Upper lobe of left lung (tissue), 6 donors: ENCODE measurements around the gene KRT13. TPM values are rescaled to one million over a fixed set of nuclear protein-coding genes. Genes with fewer than 3 reads are reported as not detected.

Source experiments
- ATAC-seq, 2 donors: fragments of 200-7000 bp; cut with Tn5 transposase; one replicate each; pipeline ENCODE4 v1.9.1; 2022; ENCODE audit warnings: mild to moderate bottlenecking in 2 of 2, moderate library complexity in 2 of 2; ENCODE audit not compliant: low FRiP score in 2 of 2
- DNase-seq, 2 donors: peaks; one replicate each; pipeline ENCODE4 v3.0.0-alpha.2; 2019 to 2020
- H3K27ac ChIP-seq, 4 donors: fragments of 200-600 bp; sonication (generic); one replicate each; pipeline ENCODE4 v1.5.1; 2016 to 2019
- H3K27me3 ChIP-seq, 4 donors: fragments of 200-600 bp; sonication (generic); one replicate each; pipeline ENCODE4 v1.5.1; 2017 to 2019
- H3K36me3 ChIP-seq, 4 donors: fragments of 200-600 bp; sonication (generic); one replicate each; pipeline ENCODE4 v1.5.1; 2016 to 2019
- H3K4me1 ChIP-seq, 4 donors: fragments of 200-600 bp; sonication (generic); one replicate each; pipeline ENCODE4 v1.5.1; 2018 to 2019
- H3K4me3 ChIP-seq, 4 donors: fragments of 200-600 bp; sonication (generic); one replicate each; pipeline ENCODE4 v1.5.1; 2017 to 2019; ENCODE audit warnings: mild to moderate bottlenecking in 2 of 4, moderate library complexity in 1 of 4
- H3K9me3 ChIP-seq, 4 donors: fragments of 200-600 bp; sonication (generic); one replicate each; pipeline ENCODE4 v1.5.1; 2018 to 2019
- EP300 ChIP-seq, 4 donors: sonication (generic); formaldehyde crosslinking; IDR thresholded peaks; one replicate each; pipeline ENCODE4 v1.5.1; 2017; ENCODE audit warnings: antibody characterized with exemption in 4 of 4, control low read depth in 2 of 4
- POLR2A ChIP-seq, 4 donors: fragments of 450-650 bp; IDR thresholded peaks; one replicate each; pipeline ENCODE4 v1.5.1; 2016 to 2017; ENCODE audit warnings: antibody characterized with exemption in 4 of 4, mild to moderate bottlenecking in 2 of 4
- POLR2AphosphoS5 ChIP-seq, 2 donors: sonication (generic); formaldehyde crosslinking; IDR thresholded peaks; one replicate each; pipeline ENCODE4 v1.5.1; 2017; ENCODE audit warnings: antibody characterized with exemption in 2 of 2
- WGBS, 2 donors: methylation state at CpG; one replicate each; pipeline ENCODE4 v1.1.5; 2017 to 2018; 5-methylcytosine and 5-hydroxymethylcytosine counted together
- total RNA-seq, 6 donors: library from RNA; depleted of rRNA in 4 of 6; stranded (reverse); fragments of >200 nt in 4 of 6; gene quantifications; one replicate each; pipeline versions ENCODE4 v1.1.0 to v1.2.1, GENCODE V29; 2016 to 2021
- TF ChIP-seq, protein P1 (sequence below), 6 experiments: fragments of 450-650 bp in 4 of 6; fragments of 200-600 bp in 2 of 6; sonication (generic) in 2 of 6; IDR thresholded peaks; one replicate each; pipeline ENCODE4 v1.5.1; 2016 to 2019; ENCODE audit warnings: antibody characterized with exemption in 6 of 6
- donor health status: DM: no; HTN: no; CAD: no; lungs with moderate emphysema.
- donor health status: DM: no; HTN: yes; CAD: no; lungs with severe emphysema.

Gene KRT13
- total RNA-seq, 6 donors from 2014 or later = 1.0 to 12.1 (median 7.2) TPM

DNA sequence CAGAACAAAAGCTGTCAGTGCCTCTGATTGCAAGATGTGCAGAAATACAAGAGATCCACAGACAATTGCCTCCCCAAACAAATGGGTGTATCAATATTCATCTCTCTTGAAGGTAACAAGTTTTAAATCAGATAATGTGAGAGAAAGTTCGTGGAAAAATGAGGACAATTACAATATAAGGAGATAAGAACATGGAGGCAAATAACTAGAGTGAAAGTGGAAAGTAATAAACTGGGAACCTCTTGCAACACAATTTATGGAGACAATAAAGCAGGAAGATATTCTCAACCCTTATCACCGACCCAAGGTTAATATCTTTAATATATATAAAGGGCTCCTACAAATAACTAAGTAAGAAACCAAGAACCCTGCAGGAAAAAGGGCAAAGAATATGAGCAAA, 36.9 kb upstream of the KRT13 start:
- H3K4me3 ChIP-seq = no peak overlapping the region
- WGBS, 2 donors = 61 to 70% methylated on average over 2 of the region's 2 CpGs
- ATAC-seq = no peak
- no peak for DNase-seq
- no peaks in the 10 kb centered on the region for H3K4me1 ChIP-seq
- no peak overlapping the region for H3K27ac ChIP-seq
- H3K27me3 ChIP-seq = no peaks in the 10 kb centered on the region
- H3K9me3 ChIP-seq = no peaks in the 10 kb centered on the region
- TF ChIP-seq EP300 (IDR thresholded peaks at IDR 0.05) = no peak
- TF ChIP-seq POLR2A (IDR thresholded peaks at IDR 0.05) = no peak
- TF ChIP-seq, protein P1, sequence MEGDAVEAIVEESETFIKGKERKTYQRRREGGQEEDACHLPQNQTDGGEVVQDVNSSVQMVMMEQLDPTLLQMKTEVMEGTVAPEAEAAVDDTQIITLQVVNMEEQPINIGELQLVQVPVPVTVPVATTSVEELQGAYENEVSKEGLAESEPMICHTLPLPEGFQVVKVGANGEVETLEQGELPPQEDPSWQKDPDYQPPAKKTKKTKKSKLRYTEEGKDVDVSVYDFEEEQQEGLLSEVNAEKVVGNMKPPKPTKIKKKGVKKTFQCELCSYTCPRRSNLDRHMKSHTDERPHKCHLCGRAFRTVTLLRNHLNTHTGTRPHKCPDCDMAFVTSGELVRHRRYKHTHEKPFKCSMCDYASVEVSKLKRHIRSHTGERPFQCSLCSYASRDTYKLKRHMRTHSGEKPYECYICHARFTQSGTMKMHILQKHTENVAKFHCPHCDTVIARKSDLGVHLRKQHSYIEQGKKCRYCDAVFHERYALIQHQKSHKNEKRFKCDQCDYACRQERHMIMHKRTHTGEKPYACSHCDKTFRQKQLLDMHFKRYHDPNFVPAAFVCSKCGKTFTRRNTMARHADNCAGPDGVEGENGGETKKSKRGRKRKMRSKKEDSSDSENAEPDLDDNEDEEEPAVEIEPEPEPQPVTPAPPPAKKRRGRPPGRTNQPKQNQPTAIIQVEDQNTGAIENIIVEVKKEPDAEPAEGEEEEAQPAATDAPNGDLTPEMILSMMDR (IDR thresholded peaks at IDR 0.05) = no peak
- no peak for TF ChIP-seq POLR2AphosphoS5 (IDR thresholded peaks at IDR 0.05)
- H3K36me3 ChIP-seq = no peaks in the 10 kb centered on the region

- WGBS, 2 donors = 84 to 88% methylated on average over 10 of the region's 10 CpGs
- H3K27ac ChIP-seq = no peak overlapping the region
- no peak for ATAC-seq
Observed at GRCh38 chr17:41540921-41541625, 35.7 kb upstream of the KRT13 start.

DNA sequence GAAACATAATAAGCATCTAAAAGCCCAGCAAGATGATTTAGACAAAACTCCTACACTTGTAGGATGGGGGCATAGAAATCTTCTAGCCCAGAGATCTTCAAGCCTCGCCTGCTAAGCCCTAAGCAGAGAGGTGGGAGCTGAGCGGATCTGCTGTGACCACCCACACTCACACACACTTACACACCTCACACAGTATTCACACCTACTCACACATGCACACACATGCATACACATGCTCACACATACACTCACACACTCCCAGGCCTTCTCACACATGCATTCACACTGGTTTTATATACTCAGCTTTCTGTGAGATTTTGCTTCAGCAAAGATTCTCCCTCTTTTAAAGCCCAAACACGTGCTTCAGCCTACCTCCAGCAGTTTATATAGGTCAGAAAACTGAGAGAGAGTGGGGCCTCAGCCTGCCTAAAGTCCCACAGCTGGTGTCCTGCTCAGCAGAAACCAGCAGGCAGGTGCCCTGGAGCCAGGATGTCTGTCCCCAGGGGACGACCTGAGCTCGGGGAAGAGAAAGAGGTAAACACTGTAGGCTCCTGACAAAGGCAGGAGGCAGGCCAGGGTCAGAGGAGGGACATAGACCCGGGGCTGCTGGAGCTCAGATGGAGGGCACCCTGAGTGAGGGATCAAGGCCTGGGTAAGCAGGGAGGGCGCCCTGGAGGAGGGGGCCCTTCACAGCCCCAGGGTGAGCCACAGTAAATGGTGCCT, 34.7 kb upstream of the KRT13 start:
- TF ChIP-seq EP300 (IDR thresholded peaks at IDR 0.05) (no peak), POLR2AphosphoS5 (IDR thresholded peaks at IDR 0.05) (no peak)
- Histone ChIP-seq H3K4me3 (no peak overlapping the region), H3K27ac (no peak overlapping the region), H3K27me3 (no peaks in the 10 kb centered on the region), H3K4me1 (peaks cover 0 to 7% (median 2%) of the 10 kb centered on the region in 4 donors), H3K9me3 (no peaks in the 10 kb centered on the region), H3K36me3 (no peaks in the 10 kb centered on the region)
- WGBS, 2 donors = 66 to 76% methylated on average over 7 of the region's 7 CpGs
- ATAC-seq (no peak), DNase-seq (no peak)

More at GRCh38 chr17:41540921-41541625, 35.7 kb upstream of the KRT13 start:
- Histone ChIP-seq H3K27me3 (no peaks in the 10 kb centered on the region), H3K9me3 (no peaks in the 10 kb centered on the region), H3K4me1 (peaks cover 0 to 2% (median 0%) of the 10 kb centered on the region in 4 donors), H3K36me3 (no peaks in the 10 kb centered on the region), H3K4me3 (no peak overlapping the region)
- no peak for DNase-seq
- TF ChIP-seq EP300 (IDR thresholded peaks at IDR 0.05) (no peak), POLR2A (IDR thresholded peaks at IDR 0.05) (no peak), POLR2AphosphoS5 (IDR thresholded peaks at IDR 0.05) (no peak)
- TF ChIP-seq, protein P1 (IDR thresholded peaks at IDR 0.05) = no peak

- peaks cover 0 to 7% (median 2%) of the 10 kb centered on the region in 4 donors for H3K4me1 ChIP-seq
- ATAC-seq (no peak), DNase-seq (no peak)
- no peaks in the 10 kb centered on the region for H3K9me3 ChIP-seq
- WGBS, 2 donors = 72 to 88% methylated on average over 1 to 5 of the region's 5 CpGs
- no peaks in the 10 kb centered on the region for H3K36me3 ChIP-seq
- no peak overlapping the region for H3K4me3 ChIP-seq
- TF ChIP-seq POLR2AphosphoS5 (IDR thresholded peaks at IDR 0.05) = no peak
- TF ChIP-seq, protein P1 (IDR thresholded peaks at IDR 0.05) = no peak
- no peak for TF ChIP-seq EP300 (IDR thresholded peaks at IDR 0.05)
- TF ChIP-seq POLR2A (IDR thresholded peaks at IDR 0.05) = no peak
- no peaks in the 10 kb centered on the region for H3K27me3 ChIP-seq
- H3K27ac ChIP-seq = no peak overlapping the region
Observed at GRCh38 chr17:41539071-41539492, 33.7 kb upstream of the KRT13 start.

- WGBS, 2 donors = 52 to 79% methylated on average over 4 to 5 of the region's 5 CpGs
- Histone ChIP-seq H3K27ac (no peak overlapping the region), H3K9me3 (no peaks in the 10 kb centered on the region), H3K36me3 (no peaks in the 10 kb centered on the region), H3K4me3 (no peak overlapping the region), H3K27me3 (no peaks in the 10 kb centered on the region), H3K4me1 (peaks cover 0 to 7% (median 2%) of the 10 kb centered on the region in 4 donors)
- no peak for DNase-seq
- TF ChIP-seq POLR2AphosphoS5 (IDR thresholded peaks at IDR 0.05) (no peak), POLR2A (IDR thresholded peaks at IDR 0.05) (no peak), EP300 (IDR thresholded peaks at IDR 0.05) (no peak)
- TF ChIP-seq, protein P1 (IDR thresholded peaks at IDR 0.05) = no peak
- no peak for ATAC-seq
Observed at GRCh38 chr17:41538565-41538991, 33.2 kb upstream of the KRT13 start.
